ENCODE data around the gene SLC22A12.

DNA sequence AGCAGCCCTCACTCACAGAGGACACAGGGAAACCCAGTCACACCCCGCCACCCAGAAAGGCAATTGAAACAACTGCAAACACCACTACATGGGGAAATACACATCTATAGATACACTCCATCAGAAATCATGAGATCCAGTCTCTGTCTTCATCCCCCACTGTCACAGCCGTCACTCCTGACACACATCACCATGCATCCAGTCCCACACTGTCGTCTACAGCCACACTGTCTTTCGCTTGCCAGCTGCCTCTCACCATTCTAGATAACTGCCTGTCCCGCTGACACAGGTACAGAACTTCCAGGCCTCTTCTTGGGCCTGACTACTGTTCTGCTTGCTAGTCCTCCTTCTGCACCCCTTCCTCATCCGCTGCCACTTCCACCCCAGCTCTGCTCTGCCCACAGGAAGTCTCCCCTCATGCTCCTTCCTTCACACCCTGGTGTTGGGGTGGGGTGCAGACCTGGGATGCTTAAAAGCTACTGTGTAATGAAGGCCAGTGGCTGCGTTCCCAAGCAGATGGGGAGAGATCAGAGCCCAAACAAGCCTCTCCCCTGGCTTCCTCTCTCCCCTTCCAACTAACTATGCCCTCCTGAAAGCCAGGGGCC, 42.6 kb downstream of the SLC22A12 start:
- TF ChIP-seq, protein P1, sequence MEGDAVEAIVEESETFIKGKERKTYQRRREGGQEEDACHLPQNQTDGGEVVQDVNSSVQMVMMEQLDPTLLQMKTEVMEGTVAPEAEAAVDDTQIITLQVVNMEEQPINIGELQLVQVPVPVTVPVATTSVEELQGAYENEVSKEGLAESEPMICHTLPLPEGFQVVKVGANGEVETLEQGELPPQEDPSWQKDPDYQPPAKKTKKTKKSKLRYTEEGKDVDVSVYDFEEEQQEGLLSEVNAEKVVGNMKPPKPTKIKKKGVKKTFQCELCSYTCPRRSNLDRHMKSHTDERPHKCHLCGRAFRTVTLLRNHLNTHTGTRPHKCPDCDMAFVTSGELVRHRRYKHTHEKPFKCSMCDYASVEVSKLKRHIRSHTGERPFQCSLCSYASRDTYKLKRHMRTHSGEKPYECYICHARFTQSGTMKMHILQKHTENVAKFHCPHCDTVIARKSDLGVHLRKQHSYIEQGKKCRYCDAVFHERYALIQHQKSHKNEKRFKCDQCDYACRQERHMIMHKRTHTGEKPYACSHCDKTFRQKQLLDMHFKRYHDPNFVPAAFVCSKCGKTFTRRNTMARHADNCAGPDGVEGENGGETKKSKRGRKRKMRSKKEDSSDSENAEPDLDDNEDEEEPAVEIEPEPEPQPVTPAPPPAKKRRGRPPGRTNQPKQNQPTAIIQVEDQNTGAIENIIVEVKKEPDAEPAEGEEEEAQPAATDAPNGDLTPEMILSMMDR (conservative IDR thresholded peaks at IDR 0.05; ENCODE audit: low read depth in 2 of 2), result no peak
- TF ChIP-seq POLR2AphosphoS5 (IDR thresholded peaks at IDR 0.05; ENCODE audit: low read depth) (no peak), EZH2 (IDR thresholded peaks at IDR 0.05; ENCODE audit: low read depth, unreplicated experiment) (no peak), JUNB (IDR thresholded peaks at IDR 0.05; ENCODE audit: unreplicated experiment) (no peak), CREB1 (CRISPR knock-in tag; IDR thresholded peaks at IDR 0.05; ENCODE audit: low read depth) (no peak), ZNF331 (CRISPR knock-in tag; IDR thresholded peaks at IDR 0.05; ENCODE audit: low read depth) (no peak)
- TF ChIP-seq, protein P2, sequence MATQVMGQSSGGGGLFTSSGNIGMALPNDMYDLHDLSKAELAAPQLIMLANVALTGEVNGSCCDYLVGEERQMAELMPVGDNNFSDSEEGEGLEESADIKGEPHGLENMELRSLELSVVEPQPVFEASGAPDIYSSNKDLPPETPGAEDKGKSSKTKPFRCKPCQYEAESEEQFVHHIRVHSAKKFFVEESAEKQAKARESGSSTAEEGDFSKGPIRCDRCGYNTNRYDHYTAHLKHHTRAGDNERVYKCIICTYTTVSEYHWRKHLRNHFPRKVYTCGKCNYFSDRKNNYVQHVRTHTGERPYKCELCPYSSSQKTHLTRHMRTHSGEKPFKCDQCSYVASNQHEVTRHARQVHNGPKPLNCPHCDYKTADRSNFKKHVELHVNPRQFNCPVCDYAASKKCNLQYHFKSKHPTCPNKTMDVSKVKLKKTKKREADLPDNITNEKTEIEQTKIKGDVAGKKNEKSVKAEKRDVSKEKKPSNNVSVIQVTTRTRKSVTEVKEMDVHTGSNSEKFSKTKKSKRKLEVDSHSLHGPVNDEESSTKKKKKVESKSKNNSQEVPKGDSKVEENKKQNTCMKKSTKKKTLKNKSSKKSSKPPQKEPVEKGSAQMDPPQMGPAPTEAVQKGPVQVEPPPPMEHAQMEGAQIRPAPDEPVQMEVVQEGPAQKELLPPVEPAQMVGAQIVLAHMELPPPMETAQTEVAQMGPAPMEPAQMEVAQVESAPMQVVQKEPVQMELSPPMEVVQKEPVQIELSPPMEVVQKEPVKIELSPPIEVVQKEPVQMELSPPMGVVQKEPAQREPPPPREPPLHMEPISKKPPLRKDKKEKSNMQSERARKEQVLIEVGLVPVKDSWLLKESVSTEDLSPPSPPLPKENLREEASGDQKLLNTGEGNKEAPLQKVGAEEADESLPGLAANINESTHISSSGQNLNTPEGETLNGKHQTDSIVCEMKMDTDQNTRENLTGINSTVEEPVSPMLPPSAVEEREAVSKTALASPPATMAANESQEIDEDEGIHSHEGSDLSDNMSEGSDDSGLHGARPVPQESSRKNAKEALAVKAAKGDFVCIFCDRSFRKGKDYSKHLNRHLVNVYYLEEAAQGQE (IDR thresholded peaks at IDR 0.05; ENCODE audit: unreplicated experiment), result no peak
